GM18861 (cell line): Measurements from ENCODE around the gene CHCHD6.
A peak's percentile ranks its signal among the peaks of the same experiment; 100 is the strongest.

Experiments used
- ATAC-seq: cut with Tn5 transposase; IDR thresholded peaks from one replicate; pipeline ENCODE4 v1.9.1; 2021; ENCODE audit not compliant: unreplicated experiment

CHCHD6 gene, protein sequence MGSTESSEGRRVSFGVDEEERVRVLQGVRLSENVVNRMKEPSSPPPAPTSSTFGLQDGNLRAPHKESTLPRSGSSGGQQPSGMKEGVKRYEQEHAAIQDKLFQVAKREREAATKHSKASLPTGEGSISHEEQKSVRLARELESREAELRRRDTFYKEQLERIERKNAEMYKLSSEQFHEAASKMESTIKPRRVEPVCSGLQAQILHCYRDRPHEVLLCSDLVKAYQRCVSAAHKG

DNA sequence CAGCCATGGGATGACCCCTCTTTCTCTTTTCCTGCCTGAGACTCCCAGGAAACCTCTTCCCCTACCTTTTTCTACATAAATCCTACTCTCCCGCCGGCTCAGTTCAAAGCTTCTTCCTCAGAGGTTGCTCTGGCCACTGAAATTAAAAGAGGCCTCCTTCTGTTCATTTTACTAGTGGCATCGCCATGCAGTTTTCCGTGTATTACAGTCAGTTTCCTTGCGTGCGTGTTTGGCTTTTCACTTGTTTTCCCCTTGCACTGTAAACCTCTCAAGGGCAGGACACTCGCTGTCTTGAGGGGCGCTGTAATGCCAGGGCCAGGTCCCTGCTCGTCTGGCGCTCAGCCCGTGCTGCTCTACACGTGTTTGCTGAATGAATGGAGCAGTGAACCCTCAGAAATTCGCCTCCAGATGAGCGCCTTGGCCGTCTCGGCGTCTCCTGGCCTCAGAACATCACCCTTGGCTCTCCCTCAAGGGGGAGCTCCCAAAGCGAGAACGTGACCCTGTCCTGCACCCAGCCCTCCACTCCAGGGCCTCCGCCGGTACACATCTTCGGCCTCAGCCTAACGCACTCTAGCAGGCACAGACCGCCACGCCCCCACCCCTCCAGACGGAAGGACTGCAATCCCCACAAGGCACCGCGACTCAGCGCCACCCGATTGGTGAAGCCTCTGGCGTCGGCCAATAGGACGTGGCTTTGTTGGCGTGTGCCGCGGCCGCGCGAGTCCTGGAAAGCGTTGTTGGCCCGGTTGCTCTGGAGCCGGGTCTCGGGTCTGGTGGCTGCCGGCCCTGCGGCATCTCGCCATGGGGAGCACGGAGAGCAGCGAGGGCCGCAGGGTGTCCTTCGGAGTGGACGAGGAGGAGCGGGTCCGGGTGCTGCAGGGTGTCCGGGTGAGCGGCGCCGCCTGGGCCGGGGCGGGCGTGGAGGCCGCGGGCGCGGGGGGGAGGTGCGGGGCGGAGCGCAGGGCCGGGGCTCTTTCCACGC is at the start of gene CHCHD6:
CHCHD6 (plus strand) TSS at position 729 of the 982 bp plus-strand sequence; CDS start at position 802, 73 bp downstream.
- peak; percentile 94 for ATAC-seq

- no peak for ATAC-seq
Observed at GRCh38 chr3:126654571-126655383, 49.3 kb upstream of the CHCHD6 start, which contains the start of gene TXNRD3. Gene TXNRD3 (minus strand): TSS chr3:126655124.

GRCh38 chr3:126655887-126656286 is 48.2 kb upstream of the CHCHD6 start:
- no peak for ATAC-seq

DNA sequence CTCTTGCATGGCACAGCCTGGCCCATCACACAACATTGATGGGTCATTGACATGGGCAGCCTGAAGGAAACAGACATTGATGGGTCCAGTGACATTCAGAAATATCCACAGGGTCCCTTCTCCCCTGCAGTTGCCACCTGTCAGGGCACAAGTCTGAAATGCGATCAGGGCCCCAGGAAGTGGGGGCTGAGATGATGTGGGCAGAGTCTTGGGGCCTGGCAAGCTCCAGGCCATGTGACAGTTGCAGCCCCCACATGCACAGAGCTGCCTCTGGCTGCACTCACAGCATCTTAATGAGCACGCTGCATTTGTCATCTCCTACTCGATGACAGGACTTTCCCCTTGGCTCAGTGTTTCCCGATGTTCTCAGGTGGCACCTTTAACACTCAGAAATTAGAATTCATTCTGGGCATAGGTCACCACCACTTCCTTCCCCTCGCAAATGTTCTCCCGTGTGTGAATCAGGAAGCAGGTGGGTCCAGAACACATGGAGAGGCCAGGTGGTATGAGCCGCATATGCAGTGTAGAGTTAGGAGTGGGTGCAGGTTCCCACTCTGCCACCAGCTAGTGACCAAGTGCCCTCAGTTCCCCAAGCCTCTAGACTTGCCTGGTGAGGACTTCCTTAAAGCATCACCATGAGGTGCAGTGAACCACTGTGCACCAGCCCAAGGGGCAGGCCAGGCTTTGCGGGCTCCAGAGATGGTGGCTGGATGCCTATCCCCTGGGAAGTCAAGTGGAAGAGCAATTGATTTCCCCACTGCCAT is 47.5 kb upstream of the CHCHD6 start:
- ATAC-seq: no peak

GRCh38 chr3:126657901-126658300 is 46.1 kb upstream of the CHCHD6 start:
- no peak for ATAC-seq

DNA sequence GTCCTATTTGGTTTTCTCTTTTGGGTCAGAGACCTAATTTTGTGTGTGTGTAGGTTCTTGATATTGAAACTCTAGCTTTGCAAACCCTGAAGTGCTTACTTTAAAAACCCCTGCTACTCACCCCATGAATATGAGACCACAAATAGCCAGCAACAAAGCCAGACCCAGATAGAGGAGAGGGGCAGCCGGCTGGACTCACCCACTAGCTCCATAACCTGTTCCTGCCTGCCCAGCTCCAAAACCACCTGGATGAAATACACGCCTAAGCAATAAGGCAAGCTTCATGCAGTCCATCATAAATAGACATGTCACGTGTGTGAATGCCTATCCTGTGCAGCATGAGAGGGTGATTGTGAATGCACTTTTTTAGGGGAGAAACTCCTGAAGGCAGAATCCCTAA is 45.5 kb upstream of the CHCHD6 start:
- no peak for ATAC-seq

GRCh38 chr3:126659915-126660886 is 43.8 kb upstream of the CHCHD6 start:
- ATAC-seq: no peak

- ATAC-seq: no peak
Observed at GRCh38 chr3:126661532-126662364, 42.3 kb upstream of the CHCHD6 start.

- no peak for ATAC-seq
Observed at GRCh38 chr3:126663257-126663656, 40.8 kb upstream of the CHCHD6 start.

GRCh38 chr3:126663750-126664149 is 40.3 kb upstream of the CHCHD6 start:
- ATAC-seq: no peak

DNA sequence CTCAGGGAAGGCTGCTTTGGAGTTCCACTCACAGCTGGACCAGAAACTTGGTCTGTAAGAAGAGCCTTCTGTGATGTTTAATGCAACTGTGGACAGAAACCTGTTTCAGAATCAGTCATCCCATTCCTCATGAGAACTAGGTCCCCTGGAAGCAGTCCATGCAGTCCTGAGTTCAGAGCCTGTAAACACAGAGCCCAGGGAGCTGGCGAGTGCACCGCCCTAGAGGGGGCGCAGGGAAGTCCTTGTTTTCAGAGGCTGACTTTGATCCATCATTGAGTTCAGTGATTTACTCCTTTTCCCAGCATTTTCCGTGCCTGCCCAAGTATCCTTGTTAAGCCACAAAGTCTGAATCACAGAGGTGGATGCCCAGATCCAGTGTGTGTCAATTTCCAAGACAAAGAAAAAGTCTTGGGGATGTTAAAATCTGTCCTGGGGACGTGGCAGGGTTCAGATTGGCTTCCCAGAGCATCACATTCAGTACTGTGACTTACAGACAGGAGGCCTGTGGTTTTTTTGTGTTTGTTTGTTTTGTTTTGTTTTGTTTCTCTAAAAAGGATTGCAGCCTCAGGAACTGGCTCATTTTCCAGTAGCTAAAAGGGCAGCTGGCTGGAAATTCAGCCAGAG is 39.3 kb upstream of the CHCHD6 start:
- ATAC-seq: no peak

DNA sequence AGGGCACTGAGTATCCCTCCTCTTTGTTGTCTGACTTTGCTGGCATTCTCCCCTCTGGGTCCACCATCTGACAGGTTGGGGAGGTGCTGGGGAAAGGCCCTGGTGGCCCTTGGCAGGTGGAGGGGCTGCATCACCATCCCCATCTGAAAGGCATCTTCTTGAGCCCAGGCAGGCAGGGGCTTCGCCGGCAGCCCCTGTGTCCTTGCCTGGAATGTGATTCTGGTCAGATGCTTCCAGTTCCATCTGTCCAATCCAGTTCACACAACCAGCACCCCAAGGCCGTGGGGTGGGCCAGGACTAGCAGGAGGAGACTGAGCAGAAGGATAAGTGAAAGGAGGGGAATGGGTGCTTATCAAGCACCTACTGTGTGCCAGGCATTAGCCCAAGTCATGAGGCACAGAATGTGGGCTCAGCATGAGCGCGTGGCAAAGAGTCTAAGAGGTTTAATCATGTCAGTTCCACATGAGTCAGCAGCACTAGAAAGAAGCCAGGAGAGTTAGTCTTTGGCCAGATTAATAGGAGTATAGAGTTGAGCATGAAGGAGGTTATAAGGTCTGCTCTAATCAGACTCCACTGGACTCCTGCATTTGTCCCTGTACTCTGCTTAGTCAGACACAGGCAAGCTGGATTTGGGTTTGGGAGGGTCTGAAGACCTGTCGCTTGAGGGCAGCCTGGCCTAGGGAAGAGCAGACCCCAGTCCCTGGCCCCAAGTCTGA is 38.7 kb upstream of the CHCHD6 start:
- no peak for ATAC-seq

GRCh38 chr3:126665959-126666657 is 37.9 kb upstream of the CHCHD6 start:
- no peak for ATAC-seq

DNA sequence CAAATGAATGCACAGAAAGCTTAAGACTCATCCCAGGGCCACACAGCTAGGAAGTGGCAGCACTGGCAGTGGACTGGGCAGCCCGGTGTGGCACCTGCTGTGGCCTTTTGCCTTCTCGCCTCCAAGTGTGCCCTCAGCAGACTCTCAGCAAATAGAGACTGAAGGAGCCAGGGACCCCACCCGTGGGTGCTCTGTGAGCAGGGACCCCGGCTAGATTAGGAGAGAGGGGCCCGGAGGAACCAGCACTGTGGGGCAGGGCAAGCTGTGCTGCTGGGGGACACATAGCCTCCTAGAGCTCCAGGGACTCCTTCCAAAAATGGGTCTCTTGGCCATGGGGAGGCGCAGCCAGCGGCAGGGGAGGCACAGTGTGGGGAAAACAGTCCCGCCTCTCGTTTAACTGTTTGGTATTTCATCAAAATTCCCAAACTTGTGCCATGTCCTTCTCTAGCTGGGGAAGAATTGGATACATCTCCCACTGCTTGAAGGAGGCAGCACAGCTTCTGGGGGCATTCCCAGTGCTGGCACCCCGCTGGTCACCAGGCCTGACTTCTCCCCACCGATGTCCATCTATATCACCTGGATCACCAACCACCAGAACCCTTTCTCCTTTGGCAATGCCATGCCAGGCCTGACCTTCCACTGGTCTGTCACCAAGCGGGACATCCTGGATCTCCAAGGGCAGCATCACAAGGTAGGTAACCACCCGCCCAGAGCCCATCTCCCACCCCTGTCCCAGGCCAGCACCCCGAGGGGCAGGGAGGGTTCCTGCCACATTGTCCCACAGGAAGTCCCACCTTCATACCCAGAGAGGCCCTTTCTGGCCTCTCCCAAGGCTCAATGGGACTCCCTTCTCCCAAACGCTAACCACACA is 37.1 kb upstream of the CHCHD6 start:
- ATAC-seq: no peak

DNA sequence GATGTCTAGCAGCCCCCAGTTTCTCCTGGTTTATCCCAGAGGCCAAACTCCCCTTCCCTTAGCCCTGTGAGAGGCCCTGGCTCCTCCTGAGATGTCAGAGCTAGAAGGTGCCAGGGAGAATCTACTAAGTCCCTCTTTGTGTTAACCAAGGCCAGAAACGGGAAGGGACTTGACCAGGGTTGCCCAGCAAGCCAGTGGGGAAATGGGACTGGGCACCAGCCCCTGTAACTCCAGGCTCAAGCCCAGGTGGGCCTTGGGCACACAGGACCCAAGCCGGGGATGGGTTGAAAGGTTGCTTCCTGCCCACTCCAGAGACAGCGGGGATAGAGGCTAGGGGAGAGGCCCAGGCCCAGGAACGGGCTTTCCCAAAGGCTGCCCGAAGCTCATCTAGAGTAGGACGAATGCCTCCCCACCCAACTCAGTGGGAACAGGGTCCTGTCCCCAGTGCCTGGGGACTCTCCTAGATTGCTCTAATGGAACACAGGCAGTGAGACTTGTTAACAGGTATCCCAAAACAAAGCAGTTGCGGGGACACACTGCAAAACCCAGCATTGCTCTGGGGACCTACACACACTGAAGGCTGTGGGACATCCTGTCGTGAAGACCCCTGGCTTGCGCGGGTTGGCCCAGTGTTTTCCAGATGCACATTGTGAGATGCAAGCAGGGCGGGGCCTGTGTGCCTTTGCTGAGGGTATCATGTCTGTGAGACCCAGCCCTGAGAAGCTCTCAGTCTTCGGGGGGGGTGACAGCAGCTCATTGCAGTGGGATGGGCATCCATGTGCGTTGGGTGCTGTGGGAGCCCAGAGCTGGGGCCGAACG is 36.2 kb upstream of the CHCHD6 start:
- ATAC-seq: no peak
